22Rv1 (cell line): ENCODE results near the gene NCAPD3.
"Not testable (repeated sequence)": the region's sequence is repeated elsewhere in the genome, so short reads cannot be mapped to it uniquely, and the experiment has no call there.

Experiments used
- ZFX ChIP-seq: fragments of 450-650 bp; IDR thresholded peaks from 2 replicates; pipeline ENCODE4 v1.6.1; 2017; ENCODE audit warnings: antibody characterized with exemption, borderline replicate concordance
- TF ChIP-seq, protein P1 (sequence below): fragments of 450-650 bp; IDR thresholded peaks from 2 replicates; pipeline ENCODE4 v1.5.1; 2017; ENCODE audit warnings: mild to moderate bottlenecking

DNA sequence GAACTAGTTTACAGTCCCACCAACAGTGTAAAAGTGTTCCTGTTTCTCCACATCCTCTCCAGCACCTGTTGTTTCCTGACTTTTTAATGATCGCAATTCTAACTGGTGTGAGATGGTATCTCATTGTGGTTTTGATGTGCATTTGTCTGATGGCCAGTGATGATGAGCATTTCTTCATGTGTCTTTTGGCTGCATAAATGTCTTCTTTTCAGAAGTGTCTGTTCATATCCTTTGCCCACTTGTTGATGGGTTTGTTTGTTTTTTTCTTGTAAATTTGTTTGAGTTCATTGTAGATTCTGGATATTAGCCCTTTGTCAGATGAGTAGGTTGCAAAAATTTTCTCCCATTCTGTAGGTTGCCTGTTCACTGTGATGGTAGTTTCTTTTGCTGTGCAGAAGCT, 110.0 kb downstream of the NCAPD3 start:
- TF ChIP-seq, protein P1, sequence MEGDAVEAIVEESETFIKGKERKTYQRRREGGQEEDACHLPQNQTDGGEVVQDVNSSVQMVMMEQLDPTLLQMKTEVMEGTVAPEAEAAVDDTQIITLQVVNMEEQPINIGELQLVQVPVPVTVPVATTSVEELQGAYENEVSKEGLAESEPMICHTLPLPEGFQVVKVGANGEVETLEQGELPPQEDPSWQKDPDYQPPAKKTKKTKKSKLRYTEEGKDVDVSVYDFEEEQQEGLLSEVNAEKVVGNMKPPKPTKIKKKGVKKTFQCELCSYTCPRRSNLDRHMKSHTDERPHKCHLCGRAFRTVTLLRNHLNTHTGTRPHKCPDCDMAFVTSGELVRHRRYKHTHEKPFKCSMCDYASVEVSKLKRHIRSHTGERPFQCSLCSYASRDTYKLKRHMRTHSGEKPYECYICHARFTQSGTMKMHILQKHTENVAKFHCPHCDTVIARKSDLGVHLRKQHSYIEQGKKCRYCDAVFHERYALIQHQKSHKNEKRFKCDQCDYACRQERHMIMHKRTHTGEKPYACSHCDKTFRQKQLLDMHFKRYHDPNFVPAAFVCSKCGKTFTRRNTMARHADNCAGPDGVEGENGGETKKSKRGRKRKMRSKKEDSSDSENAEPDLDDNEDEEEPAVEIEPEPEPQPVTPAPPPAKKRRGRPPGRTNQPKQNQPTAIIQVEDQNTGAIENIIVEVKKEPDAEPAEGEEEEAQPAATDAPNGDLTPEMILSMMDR = not testable (repeated sequence)
- TF ChIP-seq ZFX = not testable (repeated sequence)
